HL-60 (cell line): Measurements from ENCODE around the gene TLCD1.

Source experiments
- CTCF ChIP-seq: IDR thresholded peaks from one replicate; pipeline ENCODE4 v1.5.1; 2011; ENCODE audit warnings: low read length, control low read depth, inconsistent platforms; ENCODE audit not compliant: insufficient read depth
- REST ChIP-seq: IDR thresholded peaks from 2 replicates; pipeline ENCODE4 v1.6.1; 2012; ENCODE audit warnings: low read depth; ENCODE audit not compliant: insufficient replicate concordance
- SPI1 ChIP-seq: IDR thresholded peaks from 2 replicates; pipeline ENCODE4 v1.6.1; 2012; ENCODE audit warnings: low read depth, mild to moderate bottlenecking, borderline replicate concordance

DNA sequence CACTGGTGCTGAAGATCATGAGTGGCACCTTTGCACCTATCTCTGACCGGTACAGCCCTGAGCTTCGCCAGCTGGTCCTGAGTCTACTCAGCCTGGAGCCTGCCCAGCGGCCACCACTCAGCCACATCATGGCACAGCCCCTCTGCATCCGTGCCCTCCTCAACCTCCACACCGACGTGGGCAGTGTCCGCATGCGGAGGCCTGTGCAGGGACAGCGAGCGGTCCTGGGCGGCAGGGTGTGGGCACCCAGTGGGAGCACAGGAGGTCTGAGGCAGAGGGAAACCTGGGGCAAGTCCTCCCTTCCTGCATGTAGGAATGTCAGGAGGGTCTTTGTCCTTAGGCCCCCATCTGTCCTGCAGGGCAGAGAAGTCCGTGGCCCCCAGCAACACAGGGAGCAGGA is 11.3 kb upstream of the TLCD1 start:
- no peak for TF ChIP-seq CTCF
- TF ChIP-seq SPI1, result no peak
- TF ChIP-seq REST, result no peak
